ENCODE results near the gene WHRN. TPM values are rescaled to one million over a fixed set of nuclear protein-coding genes. Genes with fewer than 3 reads are reported as not detected.

Gene WHRN
- total and polyA plus RNA-seq, 2 experiments from 2014 or later, result 8.3 to 8.9 TPM

DNA sequence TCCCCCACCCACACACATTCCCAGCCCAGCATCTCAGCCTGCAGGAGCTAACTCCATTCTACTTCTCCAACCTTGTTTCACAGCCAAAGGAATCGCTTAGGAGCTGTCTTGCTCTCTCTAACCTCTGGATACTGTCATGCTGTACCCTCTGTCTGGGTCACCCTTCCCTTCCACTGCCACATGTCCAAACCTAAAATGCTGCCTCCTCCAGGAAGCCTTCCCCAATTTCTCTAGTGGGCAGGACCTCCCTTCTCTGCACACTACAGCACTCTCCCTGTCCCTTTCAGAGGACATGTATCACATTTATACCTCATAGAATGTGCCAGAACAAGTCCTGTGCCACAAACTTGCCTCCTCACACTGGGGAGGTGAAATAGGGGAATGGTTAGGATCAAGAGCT, 30.8 kb downstream of the WHRN start:
- ATAC-seq, result no peak; the same call in 1 of the 3 replicates
- H3K4me3 ChIP-seq, result no peak overlapping the region
- H3F3A ChIP-seq (replicated peaks; ENCODE audit: low read depth), result no peaks in the 10 kb centered on the region
- DNase-seq (ENCODE audit: low spot score), result no peak
- no peak overlapping the region for H3K4me3 Mint-ChIP-seq
- H3K36me3 Mint-ChIP-seq (ENCODE audit: low read depth), result peaks cover 3% of the 10 kb centered on the region
- H3K9me2 ChIP-seq (ENCODE audit: insufficient read depth), result no peaks in the 10 kb centered on the region
- no peaks in the 10 kb centered on the region for H4K20me1 ChIP-seq (replicated peaks; ENCODE audit: insufficient read depth)
- no peak for TF ChIP-seq ZNF331 (CRISPR knock-in tag; IDR thresholded peaks at IDR 0.05; ENCODE audit: low read depth)
- TF ChIP-seq JUNB (IDR thresholded peaks at IDR 0.05; ENCODE audit: unreplicated experiment), result no peak
- no peak for TF ChIP-seq STAT1 (IDR thresholded peaks at IDR 0.05; ENCODE audit: unreplicated experiment)
- no peak for TF ChIP-seq NANOG (IDR thresholded peaks at IDR 0.05; ENCODE audit: borderline replicate concordance)
- TF ChIP-seq, protein P1, sequence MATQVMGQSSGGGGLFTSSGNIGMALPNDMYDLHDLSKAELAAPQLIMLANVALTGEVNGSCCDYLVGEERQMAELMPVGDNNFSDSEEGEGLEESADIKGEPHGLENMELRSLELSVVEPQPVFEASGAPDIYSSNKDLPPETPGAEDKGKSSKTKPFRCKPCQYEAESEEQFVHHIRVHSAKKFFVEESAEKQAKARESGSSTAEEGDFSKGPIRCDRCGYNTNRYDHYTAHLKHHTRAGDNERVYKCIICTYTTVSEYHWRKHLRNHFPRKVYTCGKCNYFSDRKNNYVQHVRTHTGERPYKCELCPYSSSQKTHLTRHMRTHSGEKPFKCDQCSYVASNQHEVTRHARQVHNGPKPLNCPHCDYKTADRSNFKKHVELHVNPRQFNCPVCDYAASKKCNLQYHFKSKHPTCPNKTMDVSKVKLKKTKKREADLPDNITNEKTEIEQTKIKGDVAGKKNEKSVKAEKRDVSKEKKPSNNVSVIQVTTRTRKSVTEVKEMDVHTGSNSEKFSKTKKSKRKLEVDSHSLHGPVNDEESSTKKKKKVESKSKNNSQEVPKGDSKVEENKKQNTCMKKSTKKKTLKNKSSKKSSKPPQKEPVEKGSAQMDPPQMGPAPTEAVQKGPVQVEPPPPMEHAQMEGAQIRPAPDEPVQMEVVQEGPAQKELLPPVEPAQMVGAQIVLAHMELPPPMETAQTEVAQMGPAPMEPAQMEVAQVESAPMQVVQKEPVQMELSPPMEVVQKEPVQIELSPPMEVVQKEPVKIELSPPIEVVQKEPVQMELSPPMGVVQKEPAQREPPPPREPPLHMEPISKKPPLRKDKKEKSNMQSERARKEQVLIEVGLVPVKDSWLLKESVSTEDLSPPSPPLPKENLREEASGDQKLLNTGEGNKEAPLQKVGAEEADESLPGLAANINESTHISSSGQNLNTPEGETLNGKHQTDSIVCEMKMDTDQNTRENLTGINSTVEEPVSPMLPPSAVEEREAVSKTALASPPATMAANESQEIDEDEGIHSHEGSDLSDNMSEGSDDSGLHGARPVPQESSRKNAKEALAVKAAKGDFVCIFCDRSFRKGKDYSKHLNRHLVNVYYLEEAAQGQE (IDR thresholded peaks at IDR 0.05; ENCODE audit: unreplicated experiment), result no peak
- no peak for TF ChIP-seq CREB1 (CRISPR knock-in tag; IDR thresholded peaks at IDR 0.05; ENCODE audit: low read depth)
- no peaks in the 10 kb centered on the region for H3K36me3 ChIP-seq (ENCODE audit: insufficient read depth)
- no peak overlapping the region for H3K27ac ChIP-seq (ENCODE audit: low read depth)
- H3K4me1 ChIP-seq (ENCODE audit: insufficient read depth), result no peaks in the 10 kb centered on the region
- no peak overlapping the region for H2AFZ ChIP-seq
- H3K9me3 Mint-ChIP-seq, result peaks cover 3% of the 10 kb centered on the region; the same call in 2 of the 3 replicates
- H3K27ac Mint-ChIP-seq, result no peak overlapping the region
- peaks cover 11% of the 10 kb centered on the region for H3K4me1 Mint-ChIP-seq
- no peaks in the 10 kb centered on the region for H3K27me3 ChIP-seq (ENCODE audit: insufficient read depth)
- H3K27me3 Mint-ChIP-seq (ENCODE audit: insufficient read depth, low read depth, poor library complexity), result peaks cover 6% of the 10 kb centered on the region
- H3K79me2 ChIP-seq (replicated peaks; ENCODE audit: insufficient read depth), result no peaks in the 10 kb centered on the region
- no peak overlapping the region for H3K4me2 ChIP-seq

DNA sequence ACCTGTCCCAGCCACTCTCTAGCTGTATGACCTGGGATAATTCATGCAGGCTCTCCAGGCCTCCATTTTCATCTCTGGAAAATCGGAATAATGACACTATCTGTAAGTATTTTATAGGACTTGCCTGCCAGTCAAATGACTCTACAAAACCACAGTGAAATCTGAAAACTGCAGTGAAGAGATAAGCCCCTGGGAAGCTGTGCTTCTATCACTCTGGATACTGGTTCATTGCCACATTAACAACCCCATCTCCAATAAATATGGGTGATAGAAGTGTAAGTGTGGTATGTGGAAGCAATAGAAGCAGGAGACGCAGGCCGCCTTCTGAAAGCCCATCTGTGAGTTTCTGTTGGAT, 31.8 kb downstream of the WHRN start:
- ATAC-seq, result no peak
- H3K27ac Mint-ChIP-seq, result no peak overlapping the region
- TF ChIP-seq STAT1 (IDR thresholded peaks at IDR 0.05; ENCODE audit: unreplicated experiment) (no peak), POLR2AphosphoS5 (IDR thresholded peaks at IDR 0.05; ENCODE audit: low read depth) (no peak), ZNF114 (CRISPR knock-in tag; IDR thresholded peaks at IDR 0.05) (no peak), NANOG (IDR thresholded peaks at IDR 0.05; ENCODE audit: borderline replicate concordance) (no peak), EZH2 (IDR thresholded peaks at IDR 0.05; ENCODE audit: low read depth, unreplicated experiment) (no peak), JUNB (IDR thresholded peaks at IDR 0.05; ENCODE audit: unreplicated experiment) (no peak)
- TF ChIP-seq, protein P2, sequence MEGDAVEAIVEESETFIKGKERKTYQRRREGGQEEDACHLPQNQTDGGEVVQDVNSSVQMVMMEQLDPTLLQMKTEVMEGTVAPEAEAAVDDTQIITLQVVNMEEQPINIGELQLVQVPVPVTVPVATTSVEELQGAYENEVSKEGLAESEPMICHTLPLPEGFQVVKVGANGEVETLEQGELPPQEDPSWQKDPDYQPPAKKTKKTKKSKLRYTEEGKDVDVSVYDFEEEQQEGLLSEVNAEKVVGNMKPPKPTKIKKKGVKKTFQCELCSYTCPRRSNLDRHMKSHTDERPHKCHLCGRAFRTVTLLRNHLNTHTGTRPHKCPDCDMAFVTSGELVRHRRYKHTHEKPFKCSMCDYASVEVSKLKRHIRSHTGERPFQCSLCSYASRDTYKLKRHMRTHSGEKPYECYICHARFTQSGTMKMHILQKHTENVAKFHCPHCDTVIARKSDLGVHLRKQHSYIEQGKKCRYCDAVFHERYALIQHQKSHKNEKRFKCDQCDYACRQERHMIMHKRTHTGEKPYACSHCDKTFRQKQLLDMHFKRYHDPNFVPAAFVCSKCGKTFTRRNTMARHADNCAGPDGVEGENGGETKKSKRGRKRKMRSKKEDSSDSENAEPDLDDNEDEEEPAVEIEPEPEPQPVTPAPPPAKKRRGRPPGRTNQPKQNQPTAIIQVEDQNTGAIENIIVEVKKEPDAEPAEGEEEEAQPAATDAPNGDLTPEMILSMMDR (conservative IDR thresholded peaks at IDR 0.05; ENCODE audit: low read depth in 2 of 2), result no peak
- TF ChIP-seq, protein P3, sequence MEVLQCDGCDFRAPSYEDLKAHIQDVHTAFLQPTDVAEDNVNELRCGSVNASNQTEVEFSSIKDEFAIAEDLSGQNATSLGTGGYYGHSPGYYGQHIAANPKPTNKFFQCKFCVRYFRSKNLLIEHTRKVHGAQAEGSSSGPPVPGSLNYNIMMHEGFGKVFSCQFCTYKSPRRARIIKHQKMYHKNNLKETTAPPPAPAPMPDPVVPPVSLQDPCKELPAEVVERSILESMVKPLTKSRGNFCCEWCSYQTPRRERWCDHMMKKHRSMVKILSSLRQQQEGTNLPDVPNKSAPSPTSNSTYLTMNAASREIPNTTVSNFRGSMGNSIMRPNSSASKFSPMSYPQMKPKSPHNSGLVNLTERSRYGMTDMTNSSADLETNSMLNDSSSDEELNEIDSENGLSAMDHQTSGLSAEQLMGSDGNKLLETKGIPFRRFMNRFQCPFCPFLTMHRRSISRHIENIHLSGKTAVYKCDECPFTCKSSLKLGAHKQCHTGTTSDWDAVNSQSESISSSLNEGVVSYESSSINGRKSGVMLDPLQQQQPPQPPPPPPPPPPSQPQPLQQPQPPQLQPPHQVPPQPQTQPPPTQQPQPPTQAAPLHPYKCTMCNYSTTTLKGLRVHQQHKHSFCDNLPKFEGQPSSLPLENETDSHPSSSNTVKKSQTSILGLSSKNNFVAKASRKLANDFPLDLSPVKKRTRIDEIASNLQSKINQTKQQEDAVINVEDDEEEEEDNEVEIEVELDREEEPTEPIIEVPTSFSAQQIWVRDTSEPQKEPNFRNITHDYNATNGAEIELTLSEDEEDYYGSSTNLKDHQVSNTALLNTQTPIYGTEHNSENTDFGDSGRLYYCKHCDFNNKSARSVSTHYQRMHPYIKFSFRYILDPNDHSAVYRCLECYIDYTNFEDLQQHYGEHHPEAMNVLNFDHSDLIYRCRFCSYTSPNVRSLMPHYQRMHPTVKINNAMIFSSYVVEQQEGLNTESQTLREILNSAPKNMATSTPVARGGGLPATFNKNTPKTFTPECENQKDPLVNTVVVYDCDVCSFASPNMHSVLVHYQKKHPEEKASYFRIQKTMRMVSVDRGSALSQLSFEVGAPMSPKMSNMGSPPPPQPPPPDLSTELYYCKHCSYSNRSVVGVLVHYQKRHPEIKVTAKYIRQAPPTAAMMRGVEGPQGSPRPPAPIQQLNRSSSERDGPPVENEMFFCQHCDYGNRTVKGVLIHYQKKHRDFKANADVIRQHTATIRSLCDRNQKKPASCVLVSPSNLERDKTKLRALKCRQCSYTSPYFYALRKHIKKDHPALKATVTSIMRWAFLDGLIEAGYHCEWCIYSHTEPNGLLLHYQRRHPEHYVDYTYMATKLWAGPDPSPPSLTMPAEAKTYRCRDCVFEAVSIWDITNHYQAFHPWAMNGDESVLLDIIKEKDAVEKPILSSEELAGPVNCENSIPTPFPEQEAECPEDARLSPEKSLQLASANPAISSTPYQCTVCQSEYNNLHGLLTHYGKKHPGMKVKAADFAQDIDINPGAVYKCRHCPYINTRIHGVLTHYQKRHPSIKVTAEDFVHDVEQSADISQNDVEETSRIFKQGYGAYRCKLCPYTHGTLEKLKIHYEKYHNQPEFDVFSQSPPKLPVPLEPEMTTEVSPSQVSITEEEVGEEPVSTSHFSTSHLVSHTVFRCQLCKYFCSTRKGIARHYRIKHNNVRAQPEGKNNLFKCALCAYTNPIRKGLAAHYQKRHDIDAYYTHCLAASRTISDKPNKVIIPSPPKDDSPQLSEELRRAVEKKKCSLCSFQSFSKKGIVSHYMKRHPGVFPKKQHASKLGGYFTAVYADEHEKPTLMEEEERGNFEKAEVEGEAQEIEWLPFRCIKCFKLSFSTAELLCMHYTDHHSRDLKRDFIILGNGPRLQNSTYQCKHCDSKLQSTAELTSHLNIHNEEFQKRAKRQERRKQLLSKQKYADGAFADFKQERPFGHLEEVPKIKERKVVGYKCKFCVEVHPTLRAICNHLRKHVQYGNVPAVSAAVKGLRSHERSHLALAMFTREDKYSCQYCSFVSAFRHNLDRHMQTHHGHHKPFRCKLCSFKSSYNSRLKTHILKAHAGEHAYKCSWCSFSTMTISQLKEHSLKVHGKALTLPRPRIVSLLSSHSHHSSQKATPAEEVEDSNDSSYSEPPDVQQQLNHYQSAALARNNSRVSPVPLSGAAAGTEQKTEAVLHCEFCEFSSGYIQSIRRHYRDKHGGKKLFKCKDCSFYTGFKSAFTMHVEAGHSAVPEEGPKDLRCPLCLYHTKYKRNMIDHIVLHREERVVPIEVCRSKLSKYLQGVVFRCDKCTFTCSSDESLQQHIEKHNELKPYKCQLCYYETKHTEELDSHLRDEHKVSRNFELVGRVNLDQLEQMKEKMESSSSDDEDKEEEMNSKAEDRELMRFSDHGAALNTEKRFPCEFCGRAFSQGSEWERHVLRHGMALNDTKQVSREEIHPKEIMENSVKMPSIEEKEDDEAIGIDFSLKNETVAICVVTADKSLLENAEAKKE (CRISPR knock-in tag; IDR thresholded peaks at IDR 0.05), result no peak

More for the DNA sequence above, 31.8 kb downstream of the WHRN start:
- Histone ChIP-seq H4K20me1 (replicated peaks; ENCODE audit: insufficient read depth) (no peaks in the 10 kb centered on the region), H3K27ac (ENCODE audit: low read depth) (no peak overlapping the region), H3K36me3 (ENCODE audit: insufficient read depth) (no peaks in the 10 kb centered on the region), H3K4me1 (ENCODE audit: insufficient read depth) (no peaks in the 10 kb centered on the region), H3K9me2 (ENCODE audit: insufficient read depth) (no peaks in the 10 kb centered on the region), H3K79me2 (replicated peaks; ENCODE audit: insufficient read depth) (no peaks in the 10 kb centered on the region), H3K4me2 (no peak overlapping the region), H2AFZ (no peak overlapping the region), H3F3A (replicated peaks; ENCODE audit: low read depth) (no peaks in the 10 kb centered on the region), H3K27me3 (ENCODE audit: insufficient read depth) (no peaks in the 10 kb centered on the region), H3K4me3 (no peak overlapping the region)
- no peak for DNase-seq (ENCODE audit: low spot score)
- H3K27me3 Mint-ChIP-seq (ENCODE audit: insufficient read depth, low read depth, poor library complexity), result peaks cover 7% of the 10 kb centered on the region
- H3K4me3 Mint-ChIP-seq, result no peak overlapping the region
- peaks cover 3% of the 10 kb centered on the region for H3K36me3 Mint-ChIP-seq (ENCODE audit: low read depth)
- H3K4me1 Mint-ChIP-seq, result peaks cover 11% of the 10 kb centered on the region
- peaks cover 3% of the 10 kb centered on the region; the same call in 2 of the 3 replicates for H3K9me3 Mint-ChIP-seq

Measured in GM23338 (cell line).